ENCODE results near the gene ZBTB40. TPM values are rescaled to one million over a fixed set of nuclear protein-coding genes. Genes with fewer than 3 reads are reported as not detected.

ZBTB40 gene
- total RNA-seq, 1 donor from 2014 or later, result 15.3 TPM

GRCh38 chr1:22562584-22563583, 111.2 kb downstream of the ZBTB40 start, which contains the start of gene EPHA8:
Gene EPHA8 (plus strand): TSS chr1:22563489. CDS start chr1:22563636, 147 bp downstream.
- no peak for FAIRE-seq
- no peak within 1 kb of the TSS for H3K4me3 ChIP-seq (ENCODE audit: insufficient read depth, low read depth, low read length)
- DNase-seq (ENCODE audit: low read depth), result no peak
- peaks cover 84% of the 10 kb centered on the region for H3K27me3 Mint-ChIP-seq (ENCODE audit: low read depth, unreplicated experiment)
- peaks cover 74% of the 10 kb centered on the region for H3K27me3 ChIP-seq (ENCODE audit: insufficient read depth, low read length)
- H3K9me3 ChIP-seq (ENCODE audit: insufficient read depth, low read depth, low read length), result no peaks in the 10 kb centered on the region
- H3K36me3 Mint-ChIP-seq (ENCODE audit: low read depth, unreplicated experiment), result no peaks in the 10 kb centered on the region
- H3K4me1 ChIP-seq (ENCODE audit: insufficient read depth, low read length), result no peaks in the 10 kb centered on the region
- H3K9me3 Mint-ChIP-seq (ENCODE audit: unreplicated experiment), result peaks cover 6% of the 10 kb centered on the region
- no peak within 1 kb of the TSS for H2AFZ ChIP-seq (ENCODE audit: low read depth, low read length)
- peak within 1 kb of the TSS; percentile 26 for H3K4me2 ChIP-seq (ENCODE audit: low read length)
- H3K36me3 ChIP-seq (ENCODE audit: insufficient read depth, low read length), result no peaks in the 10 kb centered on the region
- H3K9ac ChIP-seq (ENCODE audit: low read length), result no peak within 1 kb of the TSS
- no peaks in the 10 kb centered on the region for H3K79me2 ChIP-seq (ENCODE audit: insufficient read depth, low read length)
- peak within 1 kb of the TSS; percentile 87 for H3K27ac Mint-ChIP-seq (ENCODE audit: unreplicated experiment)
- no peaks in the 10 kb centered on the region for H4K20me1 ChIP-seq (ENCODE audit: insufficient read depth, low read length)
- H3K27ac ChIP-seq (ENCODE audit: low read depth, low read length), result no peak within 1 kb of the TSS
- H3K4me3 Mint-ChIP-seq (ENCODE audit: unreplicated experiment), result peak within 1 kb of the TSS; percentile 84
- peaks cover 3% of the 10 kb centered on the region for H3K4me1 Mint-ChIP-seq (ENCODE audit: low read depth, unreplicated experiment)
- peak; percentile 80 for TF ChIP-seq EZH2 (IDR thresholded peaks at IDR 0.05; ENCODE audit: insufficient read depth, low read length)
- TF ChIP-seq CTCF (IDR thresholded peaks at IDR 0.05; ENCODE audit: insufficient read depth, low read depth, low read length), result no peak

DNA sequence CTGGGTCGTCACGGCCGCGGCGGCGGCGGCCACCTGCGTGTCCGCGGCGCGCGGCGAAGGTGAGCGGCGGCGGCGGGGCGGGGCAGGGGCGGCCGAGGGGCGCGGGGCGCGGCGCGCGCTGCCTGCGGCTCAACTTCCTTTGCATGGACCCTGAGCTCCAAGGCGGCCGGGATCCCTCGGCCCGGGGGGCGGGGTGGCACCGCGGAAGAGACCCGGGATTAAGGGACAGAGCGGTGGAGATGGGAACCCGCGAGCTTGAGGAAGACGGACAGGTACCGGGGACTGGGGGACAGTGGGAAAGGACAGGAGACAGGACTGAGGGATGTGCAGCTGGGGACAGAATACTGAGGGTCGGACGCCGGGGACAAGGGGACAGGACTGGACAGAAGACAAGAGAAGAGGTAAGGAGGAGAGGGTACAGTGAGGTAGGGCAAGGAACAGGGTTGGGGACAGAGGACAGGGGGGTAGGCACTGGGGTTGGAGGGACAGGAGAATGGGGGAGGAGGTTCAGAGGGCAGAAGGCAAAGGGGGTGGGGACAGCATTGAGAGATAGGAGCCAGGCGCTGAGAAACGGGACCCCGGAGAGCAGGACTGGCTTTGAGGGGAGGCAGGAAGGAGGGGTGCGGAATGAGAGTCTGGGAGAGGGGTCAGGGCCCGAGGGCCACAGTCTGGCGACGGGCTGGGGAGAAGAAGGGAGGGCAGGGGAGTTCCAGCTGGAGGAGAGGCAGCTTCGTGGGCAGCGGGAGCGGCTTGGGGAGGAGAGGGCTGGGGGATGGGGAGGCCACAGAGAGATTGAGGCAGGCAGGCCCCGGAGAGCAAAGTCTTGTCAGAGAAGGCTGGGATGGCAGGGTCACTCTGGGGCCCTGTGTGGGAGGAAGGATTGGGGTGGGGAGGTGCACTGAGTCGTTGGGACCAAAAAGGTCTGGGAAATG, 112.3 kb downstream of the ZBTB40 start:
- H3K36me3 Mint-ChIP-seq (ENCODE audit: low read depth, unreplicated experiment), result no peaks in the 10 kb centered on the region
- H2AFZ ChIP-seq (ENCODE audit: low read depth, low read length), result no peak overlapping the region
- H3K27ac ChIP-seq (ENCODE audit: low read depth, low read length), result no peak overlapping the region
- no peak overlapping the region for H3K4me3 ChIP-seq (ENCODE audit: insufficient read depth, low read depth, low read length)
- peak overlapping the region; percentile 84 for H3K4me3 Mint-ChIP-seq (ENCODE audit: unreplicated experiment)
- H3K27ac Mint-ChIP-seq (ENCODE audit: unreplicated experiment), result peak overlapping the region; percentile 87
- no peak for FAIRE-seq
- no peak for DNase-seq (ENCODE audit: low read depth)
- peaks cover 80% of the 10 kb centered on the region for H3K27me3 ChIP-seq (ENCODE audit: insufficient read depth, low read length)
- no peaks in the 10 kb centered on the region for H3K79me2 ChIP-seq (ENCODE audit: insufficient read depth, low read length)
- peaks cover 6% of the 10 kb centered on the region for H3K9me3 Mint-ChIP-seq (ENCODE audit: unreplicated experiment)
- H3K9ac ChIP-seq (ENCODE audit: low read length), result no peak overlapping the region
- H3K4me1 Mint-ChIP-seq (ENCODE audit: low read depth, unreplicated experiment), result peaks cover 3% of the 10 kb centered on the region
- no peaks in the 10 kb centered on the region for H3K4me1 ChIP-seq (ENCODE audit: insufficient read depth, low read length)
- peaks cover 83% of the 10 kb centered on the region for H3K27me3 Mint-ChIP-seq (ENCODE audit: low read depth, unreplicated experiment)
- TF ChIP-seq EZH2 (IDR thresholded peaks at IDR 0.05; ENCODE audit: insufficient read depth, low read length) (no peak), CTCF (IDR thresholded peaks at IDR 0.05; ENCODE audit: insufficient read depth, low read depth, low read length) (no peak)
- H3K4me2 ChIP-seq (ENCODE audit: low read length), result no peak overlapping the region
- no peaks in the 10 kb centered on the region for H4K20me1 ChIP-seq (ENCODE audit: insufficient read depth, low read length)
- no peaks in the 10 kb centered on the region for H3K9me3 ChIP-seq (ENCODE audit: insufficient read depth, low read depth, low read length)
- no peaks in the 10 kb centered on the region for H3K36me3 ChIP-seq (ENCODE audit: insufficient read depth, low read length)

All from astrocyte (in vitro differentiated cells and primary cell).